HepG2 (cell line): ENCODE data around the gene GYS1. TPM values are rescaled to one million over a fixed set of nuclear protein-coding genes. Genes with fewer than 3 reads are reported as not detected.

ENCODE experiments used
- BCL6 ChIP-seq: IDR thresholded peaks from 2 replicates; pipeline ENCODE4 v1.6.1; 2016; ENCODE audit warnings: missing genetic modification reagents, missing compliant biosample characterization
- BRCA1 ChIP-seq: sonication (generic); formaldehyde crosslinking; IDR thresholded peaks from 2 replicates; pipeline ENCODE4 v1.4.0; 2020; ENCODE audit warnings: missing genetic modification reagents
- CBX5 ChIP-seq: sonication (generic); formaldehyde crosslinking; IDR thresholded peaks from 2 replicates; pipeline ENCODE4 v1.4.0; 2020; ENCODE audit warnings: missing genetic modification reagents, borderline replicate concordance
- CENPX ChIP-seq: sonication (generic); formaldehyde crosslinking; IDR thresholded peaks from 2 replicates; pipeline ENCODE4 v1.9.0; 2021; ENCODE audit warnings: mild to moderate bottlenecking, missing genetic modification reagents, moderate library complexity
- EED ChIP-seq: sonication (generic); formaldehyde crosslinking; IDR thresholded peaks from 2 replicates; pipeline ENCODE4 v1.5.0; 2020; ENCODE audit warnings: mild to moderate bottlenecking, missing genetic modification reagents
- FOXM1 ChIP-seq: sonication (generic); formaldehyde crosslinking; IDR thresholded peaks from 2 replicates; pipeline ENCODE4 v1.5.0; 2020; ENCODE audit warnings: missing genetic modification reagents
- HDAC1 ChIP-seq: sonication (generic); formaldehyde crosslinking; IDR thresholded peaks from 2 replicates; pipeline ENCODE4 v1.5.1; 2020; ENCODE audit warnings: mild to moderate bottlenecking, missing genetic modification reagents
- KLF15 ChIP-seq: sonication (generic); formaldehyde crosslinking; IDR thresholded peaks from 2 replicates; pipeline ENCODE4 v1.8.1; 2023; ENCODE audit warnings: borderline replicate concordance, mild to moderate bottlenecking, inconsistent platforms, missing genetic modification reagents, mixed read lengths
- KMT2B ChIP-seq: IDR thresholded peaks from 2 replicates; pipeline ENCODE4 v1.6.1; 2016; ENCODE audit warnings: missing genetic modification reagents, missing compliant biosample characterization
- NR1H2 ChIP-seq: sonication (generic); formaldehyde crosslinking; IDR thresholded peaks from 2 replicates; pipeline ENCODE4 v1.8.1; 2022; ENCODE audit warnings: low read depth, missing genetic modification reagents, borderline replicate concordance
- PBX3 ChIP-seq: sonication (generic); formaldehyde crosslinking; IDR thresholded peaks from 2 replicates; pipeline ENCODE4 v1.8.1; 2023; ENCODE audit warnings: missing genetic modification reagents, inconsistent platforms, borderline replicate concordance
- PCBP2 ChIP-seq: fragments of 200-400 bp; formaldehyde crosslinking; optimal IDR thresholded peaks from 2 replicates; pipeline ENCODE3; 2018; ENCODE audit warnings: low read length, low read depth; ENCODE audit not compliant: poor library complexity, severe bottlenecking
- ZBTB8A ChIP-seq: sonication (generic); formaldehyde crosslinking; IDR thresholded peaks from 2 replicates; pipeline ENCODE4 v1.4.0; 2020; ENCODE audit warnings: mild to moderate bottlenecking, low read depth, missing genetic modification reagents, borderline replicate concordance
- ZNF329 ChIP-seq: sonication (generic); formaldehyde crosslinking; IDR thresholded peaks from 2 replicates; pipeline ENCODE4 v1.9.0; 2021; ENCODE audit warnings: low read depth, mild to moderate bottlenecking, missing genetic modification reagents
- ZNF33A ChIP-seq: sonication (generic); formaldehyde crosslinking; IDR thresholded peaks from 2 replicates; pipeline ENCODE4 v1.5.1; 2020; ENCODE audit warnings: missing genetic modification reagents, mild to moderate bottlenecking, moderate library complexity, borderline replicate concordance
- ZNF672 ChIP-seq: sonication (generic); formaldehyde crosslinking; IDR thresholded peaks from 2 replicates; pipeline ENCODE4 v1.8.1; 2022; ENCODE audit warnings: missing genetic modification reagents
- ZNF687 ChIP-seq: sonication (generic); formaldehyde crosslinking; IDR thresholded peaks from 2 replicates; pipeline ENCODE4 v1.5.1; 2020; ENCODE audit warnings: mild to moderate bottlenecking, missing genetic modification reagents, moderate library complexity
- ZNF768 ChIP-seq: sonication (generic); formaldehyde crosslinking; IDR thresholded peaks from 2 replicates; pipeline ENCODE4 v1.4.0; 2020; ENCODE audit warnings: missing genetic modification reagents
- ZNF879 ChIP-seq: sonication (generic); formaldehyde crosslinking; IDR thresholded peaks from 2 replicates; pipeline ENCODE4 v1.8.1; 2023; ENCODE audit warnings: missing genetic modification reagents
- polyA plus RNA-seq, 8 experiments: library from polyadenylated mRNA; depleted of rRNA in 3 of 8; stranded (reverse) in 7 of 8; unstranded in 1 of 8; fragments of >200 nt; fragmentation: Illumina TruSeq in 4 of 8; extraction: Trizol in 4 of 8; gene quantifications; 2 replicates each; pipeline versions ENCODE4 v1.2.1 to v1.2.3, GENCODE V29; 2011 to 2016; ENCODE audit warnings: low read depth in 4 of 8, missing spikeins in 1 of 8, mixed read lengths in 1 of 8; ENCODE audit not compliant: insufficient read depth in 1 of 8
- total RNA-seq, 5 experiments: library from RNA; depleted of rRNA; stranded (reverse); fragments of >200 nt; fragmentation: Illumina TruSeq; extraction: Trizol; gene quantifications; 2 replicates each; pipeline ENCODE4 v1.2.3, GENCODE V29; 2016; ENCODE audit warnings: low read depth in 1 of 5
- TF ChIP-seq, protein P1 (sequence below): sonication (generic); formaldehyde crosslinking; IDR thresholded peaks from 2 replicates; pipeline ENCODE4 v1.4.0; 2020; ENCODE audit warnings: mild to moderate bottlenecking, missing genetic modification reagents
- TF ChIP-seq, protein P2 (sequence below): sonication (generic); formaldehyde crosslinking; IDR thresholded peaks from 2 replicates; pipeline ENCODE4 v1.5.0; 2020; ENCODE audit warnings: missing genetic modification reagents

The GYS1 gene
- total and polyA plus RNA-seq, 2 of the 13 experiments (the other 11 are each of a cell fraction or from before 2014, with no cell fraction given): 18.4 to 42.1 TPM

DNA sequence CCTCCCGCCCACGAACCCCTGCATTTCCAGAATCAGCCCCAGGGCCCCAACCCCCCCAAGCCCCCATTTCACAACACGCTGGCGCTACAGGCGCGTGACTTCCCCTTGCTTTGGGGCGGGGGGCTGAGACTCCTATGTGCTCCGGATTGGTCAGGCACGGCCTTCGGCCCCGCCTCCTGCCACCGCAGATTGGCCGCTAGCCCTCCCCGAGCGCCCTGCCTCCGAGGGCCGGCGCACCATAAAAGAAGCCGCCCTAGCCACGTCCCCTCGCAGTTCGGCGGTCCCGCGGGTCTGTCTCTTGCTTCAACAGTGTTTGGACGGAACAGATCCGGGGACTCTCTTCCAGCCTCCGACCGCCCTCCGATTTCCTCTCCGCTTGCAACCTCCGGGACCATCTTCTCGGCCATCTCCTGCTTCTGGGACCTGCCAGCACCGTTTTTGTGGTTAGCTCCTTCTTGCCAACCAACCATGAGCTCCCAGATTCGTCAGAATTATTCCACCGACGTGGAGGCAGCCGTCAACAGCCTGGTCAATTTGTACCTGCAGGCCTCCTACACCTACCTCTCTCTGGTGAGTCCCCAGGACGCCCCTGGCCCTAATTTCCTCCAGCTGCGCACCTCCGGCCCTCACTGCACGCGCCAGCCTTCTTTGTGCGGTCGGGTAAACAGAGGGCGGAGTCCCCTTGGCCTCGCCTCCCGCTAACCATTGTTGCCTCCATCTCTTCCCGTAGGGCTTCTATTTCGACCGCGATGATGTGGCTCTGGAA, 27.9 kb downstream of the GYS1 start, which contains the start of gene FTL (continued):
- peak; percentile 90; the same call in 1 of the 2 replicates for TF ChIP-seq PBX3 (CRISPR knock-in tag)
- TF ChIP-seq, protein P1, sequence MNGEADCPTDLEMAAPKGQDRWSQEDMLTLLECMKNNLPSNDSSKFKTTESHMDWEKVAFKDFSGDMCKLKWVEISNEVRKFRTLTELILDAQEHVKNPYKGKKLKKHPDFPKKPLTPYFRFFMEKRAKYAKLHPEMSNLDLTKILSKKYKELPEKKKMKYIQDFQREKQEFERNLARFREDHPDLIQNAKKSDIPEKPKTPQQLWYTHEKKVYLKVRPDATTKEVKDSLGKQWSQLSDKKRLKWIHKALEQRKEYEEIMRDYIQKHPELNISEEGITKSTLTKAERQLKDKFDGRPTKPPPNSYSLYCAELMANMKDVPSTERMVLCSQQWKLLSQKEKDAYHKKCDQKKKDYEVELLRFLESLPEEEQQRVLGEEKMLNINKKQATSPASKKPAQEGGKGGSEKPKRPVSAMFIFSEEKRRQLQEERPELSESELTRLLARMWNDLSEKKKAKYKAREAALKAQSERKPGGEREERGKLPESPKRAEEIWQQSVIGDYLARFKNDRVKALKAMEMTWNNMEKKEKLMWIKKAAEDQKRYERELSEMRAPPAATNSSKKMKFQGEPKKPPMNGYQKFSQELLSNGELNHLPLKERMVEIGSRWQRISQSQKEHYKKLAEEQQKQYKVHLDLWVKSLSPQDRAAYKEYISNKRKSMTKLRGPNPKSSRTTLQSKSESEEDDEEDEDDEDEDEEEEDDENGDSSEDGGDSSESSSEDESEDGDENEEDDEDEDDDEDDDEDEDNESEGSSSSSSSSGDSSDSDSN (CRISPR knock-in tag): peak; percentile 75; the same call in 1 of the 2 replicates
- TF ChIP-seq, protein P2, sequence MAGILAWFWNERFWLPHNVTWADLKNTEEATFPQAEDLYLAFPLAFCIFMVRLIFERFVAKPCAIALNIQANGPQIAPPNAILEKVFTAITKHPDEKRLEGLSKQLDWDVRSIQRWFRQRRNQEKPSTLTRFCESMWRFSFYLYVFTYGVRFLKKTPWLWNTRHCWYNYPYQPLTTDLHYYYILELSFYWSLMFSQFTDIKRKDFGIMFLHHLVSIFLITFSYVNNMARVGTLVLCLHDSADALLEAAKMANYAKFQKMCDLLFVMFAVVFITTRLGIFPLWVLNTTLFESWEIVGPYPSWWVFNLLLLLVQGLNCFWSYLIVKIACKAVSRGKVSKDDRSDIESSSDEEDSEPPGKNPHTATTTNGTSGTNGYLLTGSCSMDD (CRISPR knock-in tag): no peak
- TF ChIP-seq ZBTB8A (CRISPR knock-in tag): peak; percentile 30; the same call in 1 of the 2 replicates
- no peak for TF ChIP-seq ZNF879 (CRISPR knock-in tag)
- peak; percentile 87; the same call in 1 of the 2 replicates for TF ChIP-seq FOXM1 (CRISPR knock-in tag)
- peak; percentile 61 for TF ChIP-seq ZNF768 (CRISPR knock-in tag)
- no peak; the same call in 1 of the 2 replicates for TF ChIP-seq ZNF33A
- TF ChIP-seq ZNF687 (CRISPR knock-in tag): peak; percentile 88
- TF ChIP-seq CBX5: peak; percentile 80; the same call in 1 of the 2 replicates
- peak; percentile 13; the same call in 1 of the 2 replicates for TF ChIP-seq ZNF329 (CRISPR knock-in tag)
- peak; percentile 68 for TF ChIP-seq HDAC1 (CRISPR knock-in tag)
- TF ChIP-seq NR1H2: peak; percentile 72; the same call in 1 of the 2 replicates
- no peak for TF ChIP-seq CENPX (CRISPR knock-in tag)
- no peak for TF ChIP-seq PCBP2
- peak; percentile 71 for TF ChIP-seq KMT2B (CRISPR knock-in tag)
- TF ChIP-seq KLF15 (CRISPR knock-in tag): no peak; the same call in 1 of the 2 replicates
- TF ChIP-seq BCL6: 0 out of 2 replicates have a peak, but pooled peaks have one; percentile 31
- peak; percentile 97 for TF ChIP-seq BRCA1
- peak; percentile 31; the same call in 1 of the 2 replicates for TF ChIP-seq EED (CRISPR knock-in tag)
- no peak for TF ChIP-seq ZNF672 (CRISPR knock-in tag)
